B cell (primary cell): ENCODE results near the gene WBP2.

Experiments used
- EZH2 ChIP-seq: IDR thresholded peaks from 2 replicates; pipeline ENCODE4 v1.6.1; 2012; ENCODE audit warnings: borderline replicate concordance, low read depth, mild to moderate bottlenecking, moderate library complexity, low read length; ENCODE audit not compliant: insufficient read depth, poor library complexity, severe bottlenecking
- TF ChIP-seq, protein P1 (sequence below): fragments of 200-600 bp; IDR thresholded peaks from one replicate; pipeline ENCODE4 v1.8.0; 2022; ENCODE audit warnings: antibody characterized with exemption, mild to moderate bottlenecking

DNA sequence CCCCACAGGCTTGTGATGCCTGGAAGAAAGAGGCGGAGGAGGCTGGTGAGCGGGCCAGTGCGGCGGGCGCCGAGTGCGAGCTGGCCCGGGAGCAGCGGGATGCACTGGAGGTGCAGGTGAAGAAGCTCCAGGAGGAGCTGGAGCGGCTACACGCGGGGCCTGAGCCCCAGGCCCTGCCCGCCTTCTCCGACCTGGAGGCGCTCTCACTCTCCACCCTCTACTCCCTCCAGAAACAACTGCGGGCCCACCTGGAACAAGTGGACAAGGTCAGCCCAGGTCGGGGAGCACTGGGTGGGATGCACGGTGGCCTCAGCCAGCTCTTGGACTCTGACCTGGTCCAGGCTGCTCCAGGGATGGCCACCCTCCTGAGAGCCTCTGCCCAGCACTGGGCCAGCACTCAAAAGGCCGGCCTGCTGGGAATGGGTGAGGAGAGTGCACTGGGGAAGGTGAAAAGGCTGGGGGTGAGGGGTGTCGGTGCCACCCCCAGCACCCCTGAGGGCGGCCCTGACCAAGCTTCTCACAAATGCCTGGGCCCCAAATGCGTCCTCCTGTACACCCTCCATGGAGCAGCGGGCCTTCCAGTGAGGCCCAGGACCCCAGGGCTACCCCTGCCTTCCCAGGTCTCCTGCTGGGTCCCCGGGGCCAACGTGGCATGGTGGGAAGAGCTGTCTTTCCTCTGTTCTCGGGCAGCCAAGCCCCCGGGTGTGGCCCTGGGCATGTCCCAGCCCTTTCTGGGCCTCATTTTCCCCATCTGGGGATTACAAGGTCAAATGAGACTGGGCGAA lies 31.7 kb downstream of the WBP2 start:
- TF ChIP-seq, protein P1, sequence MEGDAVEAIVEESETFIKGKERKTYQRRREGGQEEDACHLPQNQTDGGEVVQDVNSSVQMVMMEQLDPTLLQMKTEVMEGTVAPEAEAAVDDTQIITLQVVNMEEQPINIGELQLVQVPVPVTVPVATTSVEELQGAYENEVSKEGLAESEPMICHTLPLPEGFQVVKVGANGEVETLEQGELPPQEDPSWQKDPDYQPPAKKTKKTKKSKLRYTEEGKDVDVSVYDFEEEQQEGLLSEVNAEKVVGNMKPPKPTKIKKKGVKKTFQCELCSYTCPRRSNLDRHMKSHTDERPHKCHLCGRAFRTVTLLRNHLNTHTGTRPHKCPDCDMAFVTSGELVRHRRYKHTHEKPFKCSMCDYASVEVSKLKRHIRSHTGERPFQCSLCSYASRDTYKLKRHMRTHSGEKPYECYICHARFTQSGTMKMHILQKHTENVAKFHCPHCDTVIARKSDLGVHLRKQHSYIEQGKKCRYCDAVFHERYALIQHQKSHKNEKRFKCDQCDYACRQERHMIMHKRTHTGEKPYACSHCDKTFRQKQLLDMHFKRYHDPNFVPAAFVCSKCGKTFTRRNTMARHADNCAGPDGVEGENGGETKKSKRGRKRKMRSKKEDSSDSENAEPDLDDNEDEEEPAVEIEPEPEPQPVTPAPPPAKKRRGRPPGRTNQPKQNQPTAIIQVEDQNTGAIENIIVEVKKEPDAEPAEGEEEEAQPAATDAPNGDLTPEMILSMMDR = no peak
- TF ChIP-seq EZH2 = no peak
